ENCODE data around the gene PDE2A. TPM values are rescaled to one million over a fixed set of nuclear protein-coding genes. Genes with fewer than 3 reads are reported as not detected.

The PDE2A gene
- polyA plus RNA-seq, 5 donors = 7.7 to 14.9 (median 9.5) TPM

DNA sequence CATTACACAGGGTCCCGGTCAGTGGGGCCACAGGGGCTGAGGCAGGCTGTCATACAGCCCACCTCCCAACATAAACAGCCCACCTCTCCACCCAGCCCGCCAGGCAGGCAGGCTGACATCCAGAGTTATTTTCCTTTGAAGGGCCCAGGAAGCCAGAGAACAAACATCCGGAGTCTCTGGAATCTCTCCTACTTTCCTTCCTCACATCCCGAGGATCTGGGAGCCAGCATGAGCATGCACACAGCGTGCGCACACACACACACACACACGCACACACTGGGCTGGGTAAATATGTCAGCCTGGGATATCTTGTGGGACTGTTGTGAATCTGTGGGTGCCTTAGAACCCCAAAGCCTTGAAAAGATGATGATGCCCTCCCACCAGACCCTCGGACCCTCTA is 55.4 kb downstream of the PDE2A start:
- no peak for DNase-seq

DNA sequence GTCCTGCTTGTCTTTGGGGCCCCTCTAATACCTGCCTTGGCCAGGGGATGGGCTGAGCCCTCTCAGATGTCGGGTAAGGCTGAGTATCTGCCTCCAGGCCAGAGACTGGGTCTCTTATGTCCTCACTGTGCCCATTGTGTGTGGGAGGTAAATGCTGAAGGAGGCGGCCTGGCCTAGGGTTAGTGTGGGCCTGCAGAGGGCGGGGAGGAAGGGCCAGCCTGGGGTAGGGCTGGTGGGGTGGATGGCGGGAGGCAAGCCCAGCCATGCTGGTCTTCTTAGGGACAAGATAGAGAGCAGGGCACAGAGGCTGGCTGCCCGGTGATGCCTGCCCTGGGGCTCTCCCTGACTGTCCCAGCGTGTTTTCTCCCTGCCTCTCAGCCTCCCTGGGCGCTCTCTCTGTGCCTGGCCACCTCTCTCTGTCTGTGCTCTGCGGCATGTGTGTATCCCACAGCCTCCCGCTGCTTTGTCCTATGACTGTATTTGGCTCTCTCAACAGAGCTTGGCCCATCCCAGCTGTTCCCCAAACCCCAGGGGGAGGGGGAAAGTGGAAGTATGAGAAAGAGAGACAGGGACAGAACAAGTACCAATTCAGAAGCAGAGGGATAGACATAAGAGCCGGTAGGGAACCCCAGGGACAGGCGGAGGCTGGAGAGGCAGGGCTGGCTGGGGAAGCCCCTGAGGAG is 57.0 kb downstream of the PDE2A start:
- peak; percentile 62 to 63 for DNase-seq

DNA sequence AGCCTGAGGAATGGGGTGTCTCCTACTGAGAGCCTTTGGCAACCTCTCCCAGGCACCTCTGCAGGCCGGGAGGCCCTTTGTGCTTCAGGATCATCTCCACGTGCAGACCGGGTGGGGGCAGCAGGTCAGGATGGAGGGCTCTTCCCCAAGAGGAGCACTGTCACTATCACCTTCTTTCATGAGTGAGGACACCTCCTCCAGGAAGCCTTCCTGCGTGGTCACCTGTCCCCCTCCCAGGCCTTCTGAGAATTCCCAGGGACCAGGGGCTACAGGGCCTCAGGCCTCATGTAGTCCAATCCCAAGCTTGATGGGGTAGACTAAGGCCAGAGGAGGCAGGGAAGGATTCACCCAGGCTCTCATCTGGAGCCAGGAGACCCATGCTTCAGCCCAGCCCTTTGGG is 57.6 kb downstream of the PDE2A start:
- DNase-seq = no peak

GRCh38 chr11:72615329-72615728 is 58.9 kb downstream of the PDE2A start:
- DNase-seq = no peak

- DNase-seq = no peak
Measured at GRCh38 chr11:72614381-72614780, 59.8 kb downstream of the PDE2A start.

- no peak for DNase-seq
Measured at GRCh38 chr11:72613977-72614376, 60.2 kb downstream of the PDE2A start.

DNA sequence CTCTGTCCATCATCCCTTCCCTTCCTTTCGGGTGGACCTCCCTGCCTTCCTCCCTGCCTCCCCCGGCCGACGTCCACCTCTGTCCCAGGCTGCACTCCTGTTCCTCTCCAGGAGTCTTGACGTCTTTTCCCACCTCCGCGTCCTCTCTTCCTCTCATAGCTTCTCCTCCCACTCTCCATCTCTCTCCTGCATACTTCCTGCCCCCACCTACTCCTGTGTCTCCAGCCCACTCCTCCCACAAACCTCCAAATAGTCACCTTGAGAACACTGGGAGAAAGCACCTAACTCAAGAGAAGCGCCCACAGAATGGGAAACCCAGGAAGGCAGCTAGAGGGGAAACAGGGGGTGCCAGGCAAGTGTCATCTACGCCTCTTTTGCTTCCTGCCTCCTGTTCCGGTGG is 60.8 kb downstream of the PDE2A start:
- no peak for DNase-seq

- no peak for DNase-seq
Measured at GRCh38 chr11:72609476-72609875, 64.7 kb downstream of the PDE2A start.

DNA sequence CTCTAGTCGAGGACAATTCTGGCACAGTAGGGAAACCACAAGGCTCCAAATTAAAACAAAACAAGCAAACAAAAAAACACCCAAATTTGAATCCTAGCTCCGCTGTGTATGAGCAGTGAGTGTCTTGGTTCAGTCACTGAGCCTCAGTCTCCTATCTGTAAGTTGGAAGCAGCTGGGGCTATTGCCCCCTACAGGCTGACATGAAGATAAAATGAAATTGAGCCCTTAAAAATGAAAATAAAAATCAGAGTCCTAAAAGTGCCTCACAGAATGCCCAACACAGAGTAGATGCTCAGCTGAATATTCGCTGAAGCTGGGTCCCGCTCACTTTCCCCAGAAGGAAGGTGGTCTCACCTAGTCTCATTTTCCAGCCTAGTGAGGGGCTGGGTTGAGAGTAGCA is 65.2 kb downstream of the PDE2A start:
- DNase-seq = no peak

DNA sequence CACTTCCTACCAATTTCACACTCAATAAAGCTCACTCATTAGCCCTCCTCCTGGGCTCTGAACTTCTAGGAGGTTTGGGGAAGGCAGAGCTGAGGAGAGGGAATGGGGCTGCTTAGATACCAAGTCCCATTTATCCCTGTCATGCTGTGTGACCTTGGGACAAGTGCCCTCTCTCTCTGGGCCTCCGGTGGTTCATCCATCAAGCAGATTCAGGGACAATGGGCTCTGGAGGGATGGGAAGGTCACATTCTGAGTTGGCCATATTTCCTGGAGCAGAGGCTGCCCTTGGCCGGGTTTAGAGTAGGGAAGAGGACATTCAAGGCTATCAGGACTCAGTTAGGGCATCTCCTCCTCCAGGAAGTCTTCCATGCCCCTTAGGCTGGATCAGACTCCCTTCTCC is 66.7 kb downstream of the PDE2A start:
- DNase-seq = no peak

DNA sequence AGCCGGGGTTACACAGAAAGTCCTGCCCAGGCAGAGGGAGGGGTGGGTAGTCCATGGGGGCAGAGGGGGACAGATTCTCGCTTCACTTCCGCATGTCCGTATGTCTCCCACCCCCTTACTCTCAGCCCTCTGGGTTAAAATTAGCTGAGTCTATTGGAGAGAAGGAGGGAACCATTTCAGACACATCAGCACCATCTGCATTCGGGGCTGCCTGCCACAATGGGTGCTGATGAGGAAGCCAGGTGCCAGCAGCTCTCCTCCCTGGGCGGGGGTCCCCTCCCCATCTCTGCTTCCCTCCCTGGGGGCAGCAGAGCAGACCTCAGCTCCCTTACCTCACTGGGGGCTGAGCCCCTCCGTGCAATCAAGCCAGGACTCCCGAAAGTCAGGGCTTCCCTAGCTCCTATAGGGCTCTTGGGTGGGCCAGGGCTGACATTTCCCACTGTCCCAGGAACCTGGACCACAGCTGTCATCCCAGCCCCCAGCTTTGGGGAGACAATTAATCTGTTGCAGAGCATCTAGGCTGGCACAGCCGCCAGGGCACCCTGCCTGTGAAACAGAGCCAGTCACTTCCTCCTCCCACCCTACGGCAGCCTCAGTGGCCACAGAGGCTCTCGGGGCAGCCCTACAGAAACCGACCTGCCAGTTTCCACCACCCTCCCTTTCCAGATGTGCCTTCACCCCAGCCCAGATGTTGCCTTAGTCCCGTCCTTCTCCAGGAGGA is 67.3 kb downstream of the PDE2A start:
- no peak for DNase-seq

DNA sequence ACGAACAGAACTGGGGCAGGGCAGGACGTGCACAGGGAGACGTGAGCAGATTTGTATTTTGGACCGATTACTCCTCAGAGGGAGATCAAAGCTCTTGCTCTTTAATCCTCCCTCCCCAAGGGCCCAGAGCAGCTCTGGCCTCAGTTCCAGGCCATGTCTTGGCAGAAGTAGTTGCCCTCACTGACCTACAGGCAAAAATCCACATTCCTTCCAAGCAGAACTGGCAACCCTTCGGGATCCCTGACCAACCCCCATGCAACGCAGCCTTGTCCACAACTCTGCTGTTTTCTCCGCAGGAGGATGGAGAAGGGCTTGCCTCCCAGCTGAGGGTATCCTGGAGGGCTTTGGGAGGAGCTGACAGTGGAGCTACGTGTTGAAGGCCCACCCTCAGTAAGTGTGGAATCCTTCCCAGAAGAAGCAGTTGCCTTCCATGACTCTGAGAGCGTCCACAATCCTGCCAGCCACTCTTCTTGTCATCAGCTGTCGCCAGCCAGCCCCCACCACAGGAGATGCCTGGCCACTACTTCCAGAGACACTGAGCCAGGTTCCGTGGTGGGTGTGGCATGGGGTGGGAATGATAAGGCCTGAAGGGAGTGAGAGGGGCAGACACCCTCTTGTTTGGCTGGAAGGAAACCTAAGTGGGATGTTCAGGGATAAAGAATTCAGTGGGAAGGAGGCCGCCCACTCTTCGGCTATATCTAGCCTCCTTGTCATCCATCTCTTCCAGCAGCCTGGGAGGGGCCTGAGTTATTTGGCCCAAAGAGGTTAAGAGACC is 68.1 kb downstream of the PDE2A start:
- no peak for DNase-seq

DNA sequence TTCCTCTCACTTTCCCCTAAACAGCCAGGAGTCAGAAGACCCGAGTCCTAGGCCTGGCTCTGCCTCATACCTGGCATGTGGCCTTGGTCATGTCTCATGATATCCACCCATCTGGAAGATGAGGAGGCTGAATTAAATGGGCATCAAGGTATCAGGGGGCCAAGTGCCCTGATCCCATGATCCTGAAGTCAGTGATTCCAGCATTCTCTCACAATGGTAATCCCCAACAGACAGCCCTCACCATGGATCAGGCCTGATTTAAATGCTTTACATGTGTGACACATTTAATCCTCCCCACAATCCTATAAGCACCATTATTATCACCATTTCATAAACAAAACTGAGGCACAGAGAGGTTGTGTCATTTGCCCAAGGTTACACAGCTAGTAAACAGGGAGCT is 70.0 kb downstream of the PDE2A start:
- DNase-seq = no peak

- no peak for DNase-seq
Measured at GRCh38 chr11:72602250-72602904, 71.8 kb downstream of the PDE2A start.

DNA sequence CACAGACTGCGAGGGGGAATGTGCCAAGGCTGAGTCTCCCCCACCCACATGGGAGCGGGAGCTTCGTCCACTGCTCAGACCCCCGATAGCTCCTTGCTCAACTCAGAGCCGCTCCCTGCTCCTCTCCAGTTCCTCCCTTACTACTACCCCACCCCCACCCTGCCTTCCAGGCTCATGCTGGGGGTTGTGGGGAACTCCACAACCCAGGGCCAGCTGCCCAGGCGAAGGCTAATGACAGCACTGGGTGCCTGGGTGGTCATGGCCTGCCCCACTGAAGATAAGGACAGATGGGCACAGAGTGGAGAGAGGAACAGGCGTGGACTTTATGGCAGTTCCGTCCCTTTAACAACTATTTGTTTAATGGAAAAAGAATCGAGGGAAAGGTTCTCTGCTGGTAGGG is 73.7 kb downstream of the PDE2A start:
- DNase-seq = no peak

GRCh38 chr11:72599325-72600117 is 74.7 kb downstream of the PDE2A start:
- no peak for DNase-seq

DNA sequence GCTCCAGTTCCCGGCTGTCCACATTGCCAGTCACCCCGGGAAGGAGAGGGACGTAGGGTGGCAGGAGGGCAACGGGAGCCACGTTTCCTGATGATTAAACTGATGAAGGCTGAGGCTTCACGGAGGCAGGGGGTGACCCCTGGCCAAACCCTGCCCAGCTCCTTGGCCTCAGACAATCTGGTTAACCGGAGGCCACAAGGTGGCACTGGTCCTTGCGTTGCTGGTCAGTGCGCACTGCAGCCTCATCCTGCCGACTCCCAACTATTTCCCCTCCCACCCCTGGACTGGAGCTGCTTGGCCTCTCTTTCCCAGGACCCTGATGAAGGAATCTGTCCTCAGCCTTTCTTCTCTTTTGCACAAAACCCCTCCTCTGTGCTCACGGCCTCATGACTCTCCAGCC is 75.3 kb downstream of the PDE2A start:
- DNase-seq = no peak

DNA sequence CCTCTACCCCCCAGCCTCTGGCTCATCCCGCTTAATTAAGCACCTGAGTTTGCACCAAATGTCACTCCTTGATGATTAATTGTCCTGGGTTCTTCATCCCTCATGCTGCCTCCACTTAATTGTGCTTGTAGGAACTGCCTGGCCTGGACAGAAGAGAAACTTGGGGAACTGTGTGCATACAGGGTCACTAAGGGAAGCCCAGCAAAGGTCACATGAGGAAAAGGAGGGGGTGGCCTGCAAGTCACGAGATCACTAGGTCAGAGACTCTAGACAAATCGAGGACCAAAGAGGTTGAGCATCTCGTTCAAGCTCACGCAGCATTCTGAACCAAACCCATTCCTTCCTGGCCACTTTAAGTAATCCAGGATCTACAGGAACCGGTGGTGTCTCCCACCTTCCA is 75.8 kb downstream of the PDE2A start:
- DNase-seq = no peak

DNA sequence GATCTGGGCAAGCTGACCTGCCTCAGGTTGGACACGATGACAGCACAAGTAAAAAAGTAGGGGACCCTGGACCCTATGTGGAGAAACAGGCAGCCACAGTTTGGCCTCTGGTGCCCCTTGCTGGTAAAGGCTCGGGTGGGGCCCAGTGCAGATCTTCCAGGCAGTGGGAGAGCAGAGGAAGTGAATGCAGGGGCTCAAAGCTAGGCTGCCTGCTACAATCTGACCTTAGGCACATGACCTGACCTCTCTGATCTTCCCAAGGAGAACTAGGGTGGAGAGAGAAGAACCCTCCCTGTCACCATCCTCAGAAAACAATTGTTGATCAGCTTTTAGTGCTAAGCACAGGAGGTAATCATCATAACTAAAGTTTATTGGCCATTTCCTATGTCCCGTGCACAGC is 76.5 kb downstream of the PDE2A start:
- DNase-seq = no peak

DNA sequence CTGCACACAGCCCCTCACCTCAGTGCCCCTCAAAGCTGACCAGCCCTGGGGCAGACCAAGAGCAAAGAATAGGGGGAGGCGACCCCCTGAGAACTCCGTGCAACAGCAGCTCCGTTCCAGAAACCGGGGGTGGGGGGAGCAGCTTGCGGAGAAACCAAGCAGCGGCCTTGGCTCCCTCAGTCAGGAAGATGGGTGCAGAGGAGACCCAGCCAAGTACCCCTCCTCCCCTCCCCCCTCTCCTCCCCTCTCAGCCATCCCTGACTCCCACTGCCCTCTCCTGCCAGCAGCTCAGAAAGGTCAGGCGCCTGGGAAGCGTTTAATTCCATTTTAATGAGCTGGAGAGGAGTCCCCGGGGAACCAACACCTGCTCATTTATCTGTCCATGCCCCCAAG is 78.9 kb downstream of the PDE2A start:
- DNase-seq = no peak

DNA sequence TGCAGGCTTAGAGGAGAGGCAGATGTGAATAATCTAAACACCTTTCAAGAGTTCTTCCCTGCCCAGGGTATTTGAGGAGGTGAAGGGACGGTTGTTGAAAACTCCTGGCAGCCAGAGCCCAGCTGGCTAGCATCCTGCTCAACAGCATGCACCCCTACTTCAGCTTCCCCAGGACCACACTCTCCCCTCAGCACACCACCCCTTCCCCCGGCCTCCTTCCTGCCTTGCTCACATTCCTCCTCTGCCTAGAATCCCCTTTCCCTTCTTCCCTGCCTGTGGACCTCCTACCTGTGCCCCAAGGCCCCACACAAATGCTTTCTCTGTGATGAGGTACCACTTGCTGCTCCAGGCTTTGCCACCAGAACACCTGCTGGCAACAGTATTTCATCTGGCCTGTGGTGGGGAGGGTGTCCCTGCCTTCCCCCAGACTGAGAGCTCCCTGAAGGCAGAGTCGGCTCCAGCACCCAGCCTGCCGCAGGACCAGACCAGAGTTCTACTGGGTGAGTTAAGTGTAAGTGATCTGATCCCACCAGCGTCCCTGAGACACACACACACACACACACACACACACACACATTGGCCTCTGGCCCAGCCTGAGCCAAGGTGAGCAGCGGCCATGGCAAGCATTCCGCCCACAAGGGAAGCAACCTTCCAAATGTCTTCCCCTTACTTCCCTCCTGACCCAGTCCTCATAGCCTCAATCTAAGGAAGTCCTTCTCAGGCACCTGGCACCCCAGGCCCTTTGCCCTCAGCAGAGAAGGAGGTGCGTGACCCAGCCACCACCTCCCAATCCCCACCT is 79.5 kb downstream of the PDE2A start:
- no peak for DNase-seq
